ENCODE data around the gene RAB5B.

The RAB5B gene

GRCh38 chr12:55933169-55933798 lies 40.6 kb upstream of the RAB5B start:
- peaks cover 19% of the 10 kb centered on the region for H3K4me1 ChIP-seq (ENCODE audit: control insufficient read depth, insufficient read depth, low read depth, low read length)
- H3K4me3 ChIP-seq (ENCODE audit: insufficient read depth in 1 of 2, low read depth in 1 of 2, low read length in 2 of 2) = peak overlapping the region in 1 of 2 experiments; percentile 84
- 86% methylated on average over 4 of the region's 7 CpGs for WGBS

GRCh38 chr12:55933799-55934742 lies 39.8 kb upstream of the RAB5B start:
- Histone ChIP-seq H3K27me3 (ENCODE audit: control insufficient read depth in 1 of 2, insufficient read depth in 1 of 2, low read length in 2 of 2) (no peaks in the 10 kb centered on the region), H2AK5ac (ENCODE audit: low read length, severe bottlenecking) (no peak overlapping the region), H2BK120ac (ENCODE audit: low read depth, low read length) (no peak overlapping the region), H3K4ac (ENCODE audit: low read depth in 1 of 2, low read length in 2 of 2) (no peak overlapping the region), H2BK5ac (ENCODE audit: low read depth, low read length, poor library complexity, severe bottlenecking) (no peak overlapping the region), H2BK15ac (ENCODE audit: low read depth, poor library complexity, severe bottlenecking) (no peak overlapping the region), H3K4me1 (ENCODE audit: control insufficient read depth, insufficient read depth, low read depth, low read length) (peaks cover 18% of the 10 kb centered on the region), H3K14ac (ENCODE audit: low read length in 2 of 2) (no peak overlapping the region), H3K18ac (ENCODE audit: low read depth in 1 of 2, low read length in 2 of 2) (no peak overlapping the region), H3K4me3 (ENCODE audit: insufficient read depth in 1 of 2, low read depth in 1 of 2, low read length in 2 of 2) (no peak overlapping the region), H4K91ac (ENCODE audit: low read length) (no peak overlapping the region), H3K79me1 (replicated peaks; ENCODE audit: low read length, poor library complexity, severe bottlenecking) (peaks cover 19% of the 10 kb centered on the region), H2AFZ (ENCODE audit: low read depth, low read length) (no peak overlapping the region), H3K9me3 (ENCODE audit: control insufficient read depth, low read length) (no peaks in the 10 kb centered on the region), H4K8ac (ENCODE audit: low read length) (no peak overlapping the region), H2BK12ac (ENCODE audit: low read length in 2 of 2) (no peak overlapping the region), H3K27ac (ENCODE audit: low read length, poor library complexity, severe bottlenecking) (no peak overlapping the region), H3K36me3 (ENCODE audit: control insufficient read depth in 1 of 2, insufficient read depth in 2 of 2, low read depth in 1 of 2, low read length in 2 of 2) (peaks cover 3 to 17% of the 10 kb centered on the region in 2 experiments), H3K23ac (ENCODE audit: low read length in 2 of 2) (no peak overlapping the region), H3K4me2 (ENCODE audit: low read length, poor library complexity, severe bottlenecking) (no peak overlapping the region), H3K9ac (ENCODE audit: low read length) (peak overlapping the region; percentile 17)
- peak; percentile 17 for DNase-seq
- 100% methylated on average over 1 of the region's 1 CpG for WGBS

More at GRCh38 chr12:55933169-55933798, 40.6 kb upstream of the RAB5B start:
- Histone ChIP-seq H2AFZ (ENCODE audit: low read depth, low read length) (no peak overlapping the region), H2BK15ac (ENCODE audit: low read depth, poor library complexity, severe bottlenecking) (no peak overlapping the region), H3K27ac (ENCODE audit: low read length, poor library complexity, severe bottlenecking) (peak overlapping the region; percentile 21), H3K9me3 (ENCODE audit: control insufficient read depth, low read length) (no peaks in the 10 kb centered on the region), H3K4me2 (ENCODE audit: low read length, poor library complexity, severe bottlenecking) (peak overlapping the region; percentile 46), H3K23ac (ENCODE audit: low read length in 2 of 2) (no peak overlapping the region), H4K8ac (ENCODE audit: low read length) (no peak overlapping the region), H3K9ac (ENCODE audit: low read length) (peak overlapping the region; percentile 90), H3K79me1 (replicated peaks; ENCODE audit: low read length, poor library complexity, severe bottlenecking) (peaks cover 19% of the 10 kb centered on the region), H3K4ac (ENCODE audit: low read depth in 1 of 2, low read length in 2 of 2) (no peak overlapping the region), H2AK5ac (ENCODE audit: low read length, severe bottlenecking) (no peak overlapping the region), H4K91ac (ENCODE audit: low read length) (no peak overlapping the region), H3K18ac (ENCODE audit: low read depth in 1 of 2, low read length in 2 of 2) (no peak overlapping the region), H3K36me3 (ENCODE audit: control insufficient read depth in 1 of 2, insufficient read depth in 2 of 2, low read depth in 1 of 2, low read length in 2 of 2) (peaks cover 0 to 9% of the 10 kb centered on the region in 2 experiments), H3K14ac (ENCODE audit: low read length in 2 of 2) (no peak overlapping the region), H2BK5ac (ENCODE audit: low read depth, low read length, poor library complexity, severe bottlenecking) (no peak overlapping the region), H2BK12ac (ENCODE audit: low read length in 2 of 2) (no peak overlapping the region), H3K27me3 (ENCODE audit: control insufficient read depth in 1 of 2, insufficient read depth in 1 of 2, low read length in 2 of 2) (no peaks in the 10 kb centered on the region), H2BK120ac (ENCODE audit: low read depth, low read length) (no peak overlapping the region)
- peak; percentile 22 for DNase-seq

- Histone ChIP-seq H3K79me1 (replicated peaks; ENCODE audit: low read length, poor library complexity, severe bottlenecking) (peaks cover 15% of the 10 kb centered on the region), H3K18ac (ENCODE audit: low read depth in 1 of 2, low read length in 2 of 2) (no peak overlapping the region), H2BK15ac (ENCODE audit: low read depth, poor library complexity, severe bottlenecking) (no peak overlapping the region), H3K9ac (ENCODE audit: low read length) (no peak overlapping the region), H4K8ac (ENCODE audit: low read length) (no peak overlapping the region), H3K4ac (ENCODE audit: low read depth in 1 of 2, low read length in 2 of 2) (no peak overlapping the region), H3K27ac (ENCODE audit: low read length, poor library complexity, severe bottlenecking) (no peak overlapping the region), H3K4me2 (ENCODE audit: low read length, poor library complexity, severe bottlenecking) (no peak overlapping the region), H3K36me3 (ENCODE audit: control insufficient read depth in 1 of 2, insufficient read depth in 2 of 2, low read depth in 1 of 2, low read length in 2 of 2) (peaks cover 7 to 19% of the 10 kb centered on the region in 2 experiments), H2BK12ac (ENCODE audit: low read length in 2 of 2) (peak overlapping the region in 1 of 2 experiments; percentile 56), H2BK5ac (ENCODE audit: low read depth, low read length, poor library complexity, severe bottlenecking) (no peak overlapping the region), H3K23ac (ENCODE audit: low read length in 2 of 2) (no peak overlapping the region), H3K14ac (ENCODE audit: low read length in 2 of 2) (no peak overlapping the region), H4K91ac (ENCODE audit: low read length) (no peak overlapping the region), H2BK120ac (ENCODE audit: low read depth, low read length) (no peak overlapping the region), H3K9me3 (ENCODE audit: control insufficient read depth, low read length) (no peaks in the 10 kb centered on the region), H3K27me3 (ENCODE audit: control insufficient read depth in 1 of 2, insufficient read depth in 1 of 2, low read length in 2 of 2) (no peaks in the 10 kb centered on the region), H2AK5ac (ENCODE audit: low read length, severe bottlenecking) (no peak overlapping the region), H3K4me3 (ENCODE audit: insufficient read depth in 1 of 2, low read depth in 1 of 2, low read length in 2 of 2) (no peak overlapping the region), H3K4me1 (ENCODE audit: control insufficient read depth, insufficient read depth, low read depth, low read length) (peaks cover 18% of the 10 kb centered on the region), H2AFZ (ENCODE audit: low read depth, low read length) (no peak overlapping the region)
- DNase-seq = no peak
- WGBS = 100% methylated on average over 1 of the region's 1 CpG
These were observed 39.1 kb upstream of the RAB5B start for GRCh38 chr12:55934773-55935172.

- no peak overlapping the region for H2BK5ac ChIP-seq (ENCODE audit: low read depth, low read length, poor library complexity, severe bottlenecking)
- no peak overlapping the region for H3K23ac ChIP-seq (ENCODE audit: low read length in 2 of 2)
- DNase-seq = no peak
- H3K9me3 ChIP-seq (ENCODE audit: control insufficient read depth, low read length) = no peaks in the 10 kb centered on the region
- no peak overlapping the region for H2AK5ac ChIP-seq (ENCODE audit: low read length, severe bottlenecking)
- no peak overlapping the region for H3K27ac ChIP-seq (ENCODE audit: low read length, poor library complexity, severe bottlenecking)
- H3K36me3 ChIP-seq (ENCODE audit: control insufficient read depth in 1 of 2, insufficient read depth in 2 of 2, low read depth in 1 of 2, low read length in 2 of 2) = peaks cover 10 to 23% of the 10 kb centered on the region in 2 experiments
- H3K4ac ChIP-seq (ENCODE audit: low read depth in 1 of 2, low read length in 2 of 2) = no peak overlapping the region
- H3K14ac ChIP-seq (ENCODE audit: low read length in 2 of 2) = no peak overlapping the region
- H2AFZ ChIP-seq (ENCODE audit: low read depth, low read length) = no peak overlapping the region
- H4K91ac ChIP-seq (ENCODE audit: low read length) = no peak overlapping the region
- no peak overlapping the region for H3K18ac ChIP-seq (ENCODE audit: low read depth in 1 of 2, low read length in 2 of 2)
- peak overlapping the region in 1 of 2 experiments; percentile 69 for H3K4me3 ChIP-seq (ENCODE audit: insufficient read depth in 1 of 2, low read depth in 1 of 2, low read length in 2 of 2)
- WGBS = 81% methylated on average over 24 of the region's 26 CpGs
- peaks cover 22% of the 10 kb centered on the region for H3K4me1 ChIP-seq (ENCODE audit: control insufficient read depth, insufficient read depth, low read depth, low read length)
- no peak overlapping the region for H2BK120ac ChIP-seq (ENCODE audit: low read depth, low read length)
- no peak overlapping the region for H4K8ac ChIP-seq (ENCODE audit: low read length)
- no peaks in the 10 kb centered on the region for H3K27me3 ChIP-seq (ENCODE audit: control insufficient read depth in 1 of 2, insufficient read depth in 1 of 2, low read length in 2 of 2)
- peaks cover 15% of the 10 kb centered on the region for H3K79me1 ChIP-seq (replicated peaks; ENCODE audit: low read length, poor library complexity, severe bottlenecking)
- H2BK15ac ChIP-seq (ENCODE audit: low read depth, poor library complexity, severe bottlenecking) = no peak overlapping the region
- no peak overlapping the region for H2BK12ac ChIP-seq (ENCODE audit: low read length in 2 of 2)
- no peak overlapping the region for H3K4me2 ChIP-seq (ENCODE audit: low read length, poor library complexity, severe bottlenecking)
- peak overlapping the region; percentile 70 for H3K9ac ChIP-seq (ENCODE audit: low read length)
These were observed 38.1 kb upstream of the RAB5B start for GRCh38 chr12:55935738-55936151.

All from mesenchymal stem cell (in vitro differentiated cells and primary cell).